Measurements from ENCODE around the gene GUCA1A. TPM values are rescaled to one million over a fixed set of nuclear protein-coding genes. Genes with fewer than 3 reads are reported as not detected.
A peak's percentile ranks its signal among the peaks of the same experiment; 100 is the strongest.

The GUCA1A gene
- polyA plus RNA-seq, 1 donor: 0.49 TPM

DNA sequence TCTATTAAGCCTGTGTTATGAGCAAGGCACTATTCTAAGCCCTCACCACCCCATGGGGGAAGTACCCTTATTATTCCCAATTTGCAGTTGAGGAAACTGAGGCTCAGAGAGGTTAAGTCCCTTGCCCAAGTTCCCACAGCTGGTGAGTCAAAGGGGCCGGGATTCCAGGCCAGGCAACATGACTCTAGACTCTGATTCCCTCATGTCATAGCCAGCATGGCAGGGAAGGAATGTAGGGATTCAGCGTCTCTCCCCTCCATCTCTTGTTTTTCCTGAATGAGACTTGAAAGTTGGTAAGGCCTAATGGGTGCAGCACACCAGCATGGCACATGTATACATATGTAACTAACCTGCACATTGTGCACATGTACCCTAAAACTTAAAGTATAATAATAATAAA lies 37.4 kb upstream of the GUCA1A start:
- Histone ChIP-seq H3K4me1 (ENCODE audit: control insufficient read depth, insufficient read depth, low read length) (peaks cover 62% of the 10 kb centered on the region), H3K27me3 (ENCODE audit: control insufficient read depth, insufficient read depth, low read length) (no peaks in the 10 kb centered on the region), H3K9me3 (ENCODE audit: control insufficient read depth, low read depth, low read length) (no peaks in the 10 kb centered on the region), H3K4me3 (ENCODE audit: low read length) (no peak overlapping the region), H3K36me3 (ENCODE audit: control insufficient read depth, insufficient read depth, low read length) (peaks cover 26% of the 10 kb centered on the region), H3K27ac (ENCODE audit: low read length) (peak overlapping the region; percentile 99)
- WGBS (ENCODE audit: insufficient coverage, low lambda C conversion rate): no CpG with 5 or more reads among the region's 2 CpGs
- no peak for DNase-seq

DNA sequence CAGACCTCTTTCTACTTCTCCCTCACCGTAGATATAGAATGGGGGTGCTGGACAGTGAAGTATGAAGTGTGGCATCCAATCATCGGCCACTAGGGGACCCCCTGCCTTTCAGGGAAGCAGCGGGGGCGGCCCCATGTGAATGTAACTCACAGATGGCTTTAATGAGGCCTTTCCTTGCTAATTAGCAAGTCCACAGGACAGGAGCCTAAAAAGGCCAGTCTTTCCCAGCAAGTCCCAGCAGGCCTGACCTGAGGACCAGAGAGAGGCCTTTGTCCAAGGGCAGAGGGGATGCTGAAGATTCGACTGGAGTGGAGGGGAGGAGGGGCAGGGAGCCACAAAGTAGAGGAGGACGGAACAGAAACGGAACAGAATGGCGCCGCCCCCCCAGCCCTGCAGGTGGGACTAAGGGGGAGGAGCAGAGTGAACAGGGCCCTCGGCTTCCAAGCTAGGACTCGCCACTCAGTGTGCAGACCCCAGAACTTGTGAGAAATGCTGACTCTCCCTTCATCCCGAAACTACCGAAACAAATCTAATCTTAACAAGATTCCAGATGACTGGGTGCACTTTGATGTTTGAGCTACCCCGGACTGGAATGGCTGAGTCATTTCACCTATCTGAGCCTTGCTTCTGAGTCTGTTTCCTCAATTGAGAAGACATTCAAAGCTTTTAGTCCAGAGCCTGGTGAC lies 36.5 kb upstream of the GUCA1A start:
- WGBS (ENCODE audit: insufficient coverage, low lambda C conversion rate): no CpG with 5 or more reads among the region's 14 CpGs
- H3K4me1 ChIP-seq (ENCODE audit: control insufficient read depth, insufficient read depth, low read length): peaks cover 65% of the 10 kb centered on the region
- H3K36me3 ChIP-seq (ENCODE audit: control insufficient read depth, insufficient read depth, low read length): peaks cover 26% of the 10 kb centered on the region
- no peaks in the 10 kb centered on the region for H3K9me3 ChIP-seq (ENCODE audit: control insufficient read depth, low read depth, low read length)
- peak; percentile 84 to 92 for DNase-seq
- peak overlapping the region; percentile 99 for H3K27ac ChIP-seq (ENCODE audit: low read length)
- H3K27me3 ChIP-seq (ENCODE audit: control insufficient read depth, insufficient read depth, low read length): no peaks in the 10 kb centered on the region
- H3K4me3 ChIP-seq (ENCODE audit: low read length): peak overlapping the region; percentile 5

DNA sequence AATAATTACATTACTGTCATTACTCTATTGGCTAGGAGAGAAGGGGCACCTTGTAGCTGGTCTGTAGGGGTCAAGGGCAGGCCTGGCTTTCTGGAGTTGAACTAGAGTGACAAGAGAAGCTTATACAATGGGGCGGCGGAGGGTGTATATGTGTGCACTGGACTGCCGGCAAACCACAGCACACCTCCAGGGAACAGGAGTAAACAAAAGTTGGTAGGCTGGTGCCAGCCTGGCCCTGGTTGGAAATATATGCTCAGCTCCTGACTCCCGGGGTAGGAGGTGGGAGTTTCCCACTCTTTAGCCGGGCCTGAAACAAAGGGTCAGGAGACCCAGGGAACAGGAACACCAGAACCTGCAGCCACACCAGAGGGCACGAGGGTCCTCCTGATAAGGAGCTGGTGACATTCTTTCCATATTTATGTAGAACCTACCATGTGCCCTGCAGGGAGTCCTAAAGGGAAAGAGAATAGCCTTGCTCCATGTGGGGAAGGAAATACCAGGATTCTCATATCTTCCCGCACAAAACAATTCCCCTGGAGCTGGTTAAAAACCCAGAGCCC lies 35.9 kb upstream of the GUCA1A start:
- Histone ChIP-seq H3K4me3 (ENCODE audit: low read length) (peak overlapping the region; percentile 5), H3K27me3 (ENCODE audit: control insufficient read depth, insufficient read depth, low read length) (peaks cover 1% of the 10 kb centered on the region), H3K36me3 (ENCODE audit: control insufficient read depth, insufficient read depth, low read length) (peaks cover 26% of the 10 kb centered on the region), H3K27ac (ENCODE audit: low read length) (peak overlapping the region; percentile 99), H3K9me3 (ENCODE audit: control insufficient read depth, low read depth, low read length) (peaks cover 4% of the 10 kb centered on the region), H3K4me1 (ENCODE audit: control insufficient read depth, insufficient read depth, low read length) (peaks cover 65% of the 10 kb centered on the region)
- WGBS (ENCODE audit: insufficient coverage, low lambda C conversion rate): no CpG with 5 or more reads among the region's 7 CpGs
- DNase-seq: no peak

DNA sequence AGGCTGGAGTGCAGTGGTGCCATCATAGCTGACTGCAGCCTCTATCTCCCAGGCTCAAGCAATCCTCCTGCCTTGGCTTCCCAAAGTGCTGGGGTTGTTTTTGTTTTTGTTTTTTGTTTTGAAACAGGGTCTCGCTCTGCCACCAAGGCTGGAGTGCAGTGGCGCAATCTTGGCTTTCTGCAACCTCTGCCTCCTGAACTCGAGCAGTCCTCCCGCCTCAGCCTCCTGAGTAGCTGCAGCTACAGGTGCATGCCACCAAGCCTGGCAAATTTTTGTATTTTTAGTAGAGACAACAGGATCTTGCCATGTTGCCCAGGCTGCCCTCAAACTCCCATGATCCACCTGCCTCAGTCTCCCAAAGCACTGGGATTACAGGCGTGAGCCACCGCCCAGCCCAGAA lies 35.0 kb upstream of the GUCA1A start:
- H3K27me3 ChIP-seq (ENCODE audit: control insufficient read depth, insufficient read depth, low read length): peaks cover 2% of the 10 kb centered on the region
- H3K36me3 ChIP-seq (ENCODE audit: control insufficient read depth, insufficient read depth, low read length): peaks cover 20% of the 10 kb centered on the region
- peaks cover 59% of the 10 kb centered on the region for H3K4me1 ChIP-seq (ENCODE audit: control insufficient read depth, insufficient read depth, low read length)
- 100% methylated on average over 2 of the region's 6 CpGs for WGBS (ENCODE audit: insufficient coverage, low lambda C conversion rate)
- no peak overlapping the region for H3K4me3 ChIP-seq (ENCODE audit: low read length)
- peaks cover 5% of the 10 kb centered on the region for H3K9me3 ChIP-seq (ENCODE audit: control insufficient read depth, low read depth, low read length)
- H3K27ac ChIP-seq (ENCODE audit: low read length): peak overlapping the region; percentile 99
- DNase-seq: no peak

DNA sequence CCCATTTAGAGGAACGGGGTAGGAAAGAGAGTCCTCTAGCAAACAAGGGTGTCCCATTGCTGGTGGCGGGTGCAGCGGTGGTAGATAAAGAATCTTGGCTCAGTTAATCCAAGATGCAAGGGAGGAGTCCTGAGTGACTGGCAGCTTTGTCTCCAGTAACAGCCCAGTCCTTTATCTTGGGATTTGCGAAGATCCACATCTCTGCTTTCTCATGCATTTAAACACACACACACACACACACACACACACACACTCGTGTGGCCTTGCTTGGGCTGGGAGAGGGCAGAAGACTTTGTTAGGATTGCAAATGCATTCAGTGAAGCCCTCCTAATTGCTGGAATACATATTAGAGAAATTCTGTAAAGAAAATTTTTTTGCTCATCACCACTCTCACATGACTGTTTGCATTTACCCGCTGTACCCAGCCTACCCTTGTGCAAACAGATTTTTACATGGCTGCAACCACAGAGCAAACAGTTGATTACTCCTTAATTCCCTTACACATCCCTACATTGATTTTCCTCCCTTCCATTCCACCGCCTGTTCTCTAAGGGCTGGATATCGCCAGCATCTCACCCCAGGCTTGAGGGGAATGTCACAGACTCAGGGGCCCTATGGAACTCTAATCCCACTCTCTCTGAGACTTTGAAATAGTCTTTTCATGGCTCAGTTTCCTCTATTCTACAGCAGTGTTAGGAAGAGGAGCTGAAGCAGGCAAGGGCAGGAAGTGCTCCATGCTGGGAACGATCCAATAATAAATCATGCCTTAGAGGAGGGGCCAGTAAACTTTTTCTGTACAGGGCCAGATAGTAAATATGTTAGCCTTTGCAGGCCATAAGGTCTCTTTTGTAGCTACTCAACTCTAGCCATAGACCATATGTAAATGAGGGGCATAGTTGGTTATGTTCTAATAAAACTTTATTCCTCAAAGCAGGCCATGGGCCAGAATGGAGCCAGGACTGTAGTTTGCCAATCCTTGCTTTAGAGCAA lies 34.2 kb upstream of the GUCA1A start:
- peaks cover 55% of the 10 kb centered on the region for H3K4me1 ChIP-seq (ENCODE audit: control insufficient read depth, insufficient read depth, low read length)
- peaks cover 5% of the 10 kb centered on the region for H3K9me3 ChIP-seq (ENCODE audit: control insufficient read depth, low read depth, low read length)
- H3K27ac ChIP-seq (ENCODE audit: low read length): peak overlapping the region; percentile 99
- peak in 1 of 2 donors; percentile 47 for DNase-seq
- WGBS (ENCODE audit: insufficient coverage, low lambda C conversion rate): no CpG with 5 or more reads among the region's 9 CpGs
- peak overlapping the region; percentile 10 for H3K4me3 ChIP-seq (ENCODE audit: low read length)
- peaks cover 16% of the 10 kb centered on the region for H3K36me3 ChIP-seq (ENCODE audit: control insufficient read depth, insufficient read depth, low read length)
- H3K27me3 ChIP-seq (ENCODE audit: control insufficient read depth, insufficient read depth, low read length): peaks cover 2% of the 10 kb centered on the region

DNA sequence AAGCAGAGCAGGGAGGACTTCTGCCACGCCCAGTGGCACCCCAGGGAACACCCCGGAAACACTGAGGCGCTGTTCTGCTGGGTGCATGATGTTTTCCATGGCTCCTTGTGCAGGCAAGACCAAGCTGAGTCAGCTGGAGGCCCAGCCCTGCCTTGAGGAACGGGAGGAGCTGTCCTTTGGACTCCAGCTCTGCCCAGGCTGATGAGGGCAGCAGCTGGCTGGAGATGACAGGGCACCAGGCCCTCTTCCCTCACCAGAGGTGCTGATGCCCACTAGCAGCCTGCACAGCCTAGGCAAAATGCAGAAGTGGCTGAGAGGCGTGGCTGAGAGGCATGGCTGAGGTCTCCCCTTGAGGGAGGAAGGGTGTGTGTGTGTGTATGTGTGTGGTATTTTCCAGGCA lies 33.1 kb upstream of the GUCA1A start:
- Histone ChIP-seq H3K4me1 (ENCODE audit: control insufficient read depth, insufficient read depth, low read length) (peaks cover 52% of the 10 kb centered on the region), H3K9me3 (ENCODE audit: control insufficient read depth, low read depth, low read length) (peaks cover 5% of the 10 kb centered on the region), H3K27me3 (ENCODE audit: control insufficient read depth, insufficient read depth, low read length) (peaks cover 2% of the 10 kb centered on the region), H3K27ac (ENCODE audit: low read length) (peak overlapping the region; percentile 99), H3K36me3 (ENCODE audit: control insufficient read depth, insufficient read depth, low read length) (peaks cover 11% of the 10 kb centered on the region), H3K4me3 (ENCODE audit: low read length) (peak overlapping the region; percentile 91)
- WGBS (ENCODE audit: insufficient coverage, low lambda C conversion rate): no CpG with 5 or more reads among the region's 5 CpGs
- DNase-seq: peak; percentile 92 to 96

DNA sequence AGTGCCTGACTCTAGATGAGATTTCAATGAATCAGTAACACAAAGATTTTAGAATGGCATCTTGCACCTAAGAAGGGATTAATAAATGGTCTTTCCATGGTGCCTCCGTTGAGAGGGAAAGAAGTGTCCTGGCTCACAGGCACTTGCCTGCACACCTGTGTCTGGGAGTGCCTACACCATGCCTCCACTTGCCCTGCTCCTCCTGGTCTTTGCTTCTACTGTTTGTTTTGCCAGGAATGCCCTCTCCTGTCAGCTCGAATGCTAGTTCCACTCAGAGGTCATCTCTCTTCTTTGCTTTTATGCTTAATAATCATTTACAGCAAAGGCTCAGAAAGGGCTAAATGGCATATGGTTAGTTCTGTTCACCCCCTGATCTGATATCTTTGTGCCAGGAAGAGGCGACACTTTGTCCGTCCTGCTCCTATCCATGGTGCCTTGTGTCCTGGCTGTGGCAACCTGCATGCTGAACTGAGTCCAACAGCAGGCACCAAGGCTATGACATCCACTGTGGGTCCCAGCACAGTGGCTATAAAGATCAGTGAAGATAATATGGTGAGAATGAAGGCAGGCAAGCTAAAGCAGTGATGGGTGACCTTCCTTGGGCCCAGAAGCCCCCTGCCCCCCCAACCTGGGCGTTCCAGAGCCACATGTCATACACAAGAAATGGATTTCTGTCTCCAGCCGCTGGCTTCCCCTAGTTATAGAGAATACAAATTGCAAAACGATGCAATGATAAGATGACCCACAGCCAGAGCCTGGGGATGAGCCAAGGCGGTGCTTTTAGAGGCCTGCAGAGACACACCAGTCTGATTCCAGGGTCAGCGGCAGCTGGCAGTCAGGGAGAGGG lies 32.2 kb upstream of the GUCA1A start:
- peaks cover 5% of the 10 kb centered on the region for H3K9me3 ChIP-seq (ENCODE audit: control insufficient read depth, low read depth, low read length)
- H3K27me3 ChIP-seq (ENCODE audit: control insufficient read depth, insufficient read depth, low read length): peaks cover 2% of the 10 kb centered on the region
- peaks cover 48% of the 10 kb centered on the region for H3K4me1 ChIP-seq (ENCODE audit: control insufficient read depth, insufficient read depth, low read length)
- H3K36me3 ChIP-seq (ENCODE audit: control insufficient read depth, insufficient read depth, low read length): peaks cover 4% of the 10 kb centered on the region
- peak overlapping the region; percentile 99 for H3K27ac ChIP-seq (ENCODE audit: low read length)
- H3K4me3 ChIP-seq (ENCODE audit: low read length): peak overlapping the region; percentile 91
- WGBS (ENCODE audit: insufficient coverage, low lambda C conversion rate): no CpG with 5 or more reads among the region's 9 CpGs
- peak in 1 of 2 donors; percentile 56 for DNase-seq

DNA sequence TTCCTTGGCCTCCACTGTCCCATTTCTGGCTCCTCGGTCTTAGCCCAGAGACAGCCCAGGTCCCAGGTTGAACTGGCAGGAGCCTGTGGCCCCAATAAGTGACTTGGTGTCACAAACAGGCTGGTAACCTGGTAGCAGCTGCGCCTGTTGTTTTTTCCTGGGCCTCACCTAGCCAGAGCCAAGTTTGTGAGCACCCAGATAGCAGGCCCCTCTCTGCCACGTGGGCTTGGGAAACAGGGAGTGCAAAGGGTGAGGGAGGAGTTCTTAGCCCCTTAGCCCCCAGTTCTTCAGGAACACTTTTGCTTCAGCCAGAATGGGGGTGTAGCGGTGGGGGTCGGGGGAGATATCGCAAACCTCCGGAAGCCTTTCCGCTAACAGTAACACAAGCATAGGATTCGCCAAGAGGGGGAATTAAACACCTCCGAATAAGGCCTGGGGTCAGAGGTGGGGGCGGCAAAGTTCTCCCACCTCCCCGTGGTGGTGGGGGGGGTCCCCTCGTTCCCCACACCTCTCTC lies 31.5 kb upstream of the GUCA1A start:
- no CpG with 5 or more reads among the region's 13 CpGs for WGBS (ENCODE audit: insufficient coverage, low lambda C conversion rate)
- DNase-seq: peak in 1 of 2 donors; percentile 79
- peaks cover 2% of the 10 kb centered on the region for H3K27me3 ChIP-seq (ENCODE audit: control insufficient read depth, insufficient read depth, low read length)
- H3K4me1 ChIP-seq (ENCODE audit: control insufficient read depth, insufficient read depth, low read length): peaks cover 41% of the 10 kb centered on the region
- peak overlapping the region; percentile 91 for H3K4me3 ChIP-seq (ENCODE audit: low read length)
- peaks cover 5% of the 10 kb centered on the region for H3K9me3 ChIP-seq (ENCODE audit: control insufficient read depth, low read depth, low read length)
- peak overlapping the region; percentile 99 for H3K27ac ChIP-seq (ENCODE audit: low read length)
- peaks cover 4% of the 10 kb centered on the region for H3K36me3 ChIP-seq (ENCODE audit: control insufficient read depth, insufficient read depth, low read length)

DNA sequence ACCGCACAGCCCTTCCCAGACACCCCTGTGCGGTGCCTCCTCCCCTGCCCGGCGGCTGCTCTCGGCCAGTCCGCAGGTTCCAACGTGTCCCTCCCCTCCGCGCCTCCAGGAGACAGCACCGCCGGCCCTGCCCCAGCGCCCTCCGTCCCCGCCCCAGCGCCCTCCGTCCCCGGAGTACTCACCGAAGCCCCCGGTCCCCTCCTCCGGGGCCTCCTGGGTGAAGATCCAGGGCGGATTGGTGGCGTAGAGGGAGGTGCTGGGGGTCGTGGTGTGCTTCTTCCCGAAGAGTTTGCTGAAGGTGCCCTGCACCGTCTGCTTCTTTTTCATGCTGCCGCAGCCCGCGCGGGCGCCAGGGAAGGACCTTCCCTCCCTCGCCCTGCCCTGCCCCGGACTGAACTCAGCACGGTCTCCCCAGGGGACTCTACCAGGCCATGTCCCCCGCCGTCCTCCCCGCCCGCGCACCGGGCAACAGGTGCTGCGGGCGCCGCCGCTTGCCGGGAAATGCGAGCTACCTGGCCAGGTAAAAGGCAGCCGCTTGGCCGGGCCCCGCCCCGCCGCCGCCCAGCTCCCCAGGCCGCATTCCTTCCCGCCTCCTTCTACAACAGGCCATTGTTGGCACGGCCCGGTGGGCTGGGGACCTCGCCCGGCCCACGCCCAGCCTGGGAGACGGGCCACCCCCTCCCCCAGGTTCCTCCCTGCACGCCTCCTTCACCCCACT lies 30.9 kb upstream of the GUCA1A start, which contains the start of gene C6orf132:
Gene C6orf132, minus strand, starts transcription at position 503 of the 718 bp plus-strand sequence. Its CDS starts 176 bp downstream, at position 327.
- Histone ChIP-seq H3K4me1 (ENCODE audit: control insufficient read depth, insufficient read depth, low read length) (peaks cover 38% of the 10 kb centered on the region), H3K27ac (ENCODE audit: low read length) (peak within 1 kb of the TSS; percentile 99), H3K9me3 (ENCODE audit: control insufficient read depth, low read depth, low read length) (peaks cover 5% of the 10 kb centered on the region), H3K36me3 (ENCODE audit: control insufficient read depth, insufficient read depth, low read length) (peaks cover 4% of the 10 kb centered on the region), H3K4me3 (ENCODE audit: low read length) (peak within 1 kb of the TSS; percentile 91), H3K27me3 (ENCODE audit: control insufficient read depth, insufficient read depth, low read length) (peaks cover 2% of the 10 kb centered on the region)
- DNase-seq: peak; percentile 75 to 92
- no CpG with 5 or more reads among the region's 60 CpGs for WGBS (ENCODE audit: insufficient coverage, low lambda C conversion rate)

Measured in large intestine (tissue), 3 donors.